Measurements from ENCODE around the gene B3GNT8.

Gene B3GNT8

DNA sequence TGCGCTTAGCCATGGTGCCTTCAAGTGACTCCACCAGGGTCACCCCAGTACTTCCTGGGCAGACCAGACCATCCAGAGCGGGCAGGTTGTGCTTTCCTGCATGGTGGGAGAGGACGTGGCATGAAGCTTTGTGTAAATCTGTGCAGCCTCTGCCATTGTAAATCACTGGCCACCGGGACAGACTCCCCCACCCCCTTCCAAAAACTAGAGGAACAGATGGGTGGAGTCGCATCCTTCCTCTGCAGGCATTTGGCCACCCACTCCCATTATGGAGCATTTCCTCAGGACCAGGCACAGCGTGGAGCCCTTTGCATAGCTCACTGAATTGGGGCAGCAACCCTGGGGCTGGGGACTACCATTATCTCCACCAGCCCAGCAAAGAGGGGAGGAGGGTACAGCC is 21.4 kb downstream of the B3GNT8 start:
- DNase-seq (ENCODE audit: insufficient read length, low spot score): no peak
- FAIRE-seq: no peak
- TF ChIP-seq, protein P1, sequence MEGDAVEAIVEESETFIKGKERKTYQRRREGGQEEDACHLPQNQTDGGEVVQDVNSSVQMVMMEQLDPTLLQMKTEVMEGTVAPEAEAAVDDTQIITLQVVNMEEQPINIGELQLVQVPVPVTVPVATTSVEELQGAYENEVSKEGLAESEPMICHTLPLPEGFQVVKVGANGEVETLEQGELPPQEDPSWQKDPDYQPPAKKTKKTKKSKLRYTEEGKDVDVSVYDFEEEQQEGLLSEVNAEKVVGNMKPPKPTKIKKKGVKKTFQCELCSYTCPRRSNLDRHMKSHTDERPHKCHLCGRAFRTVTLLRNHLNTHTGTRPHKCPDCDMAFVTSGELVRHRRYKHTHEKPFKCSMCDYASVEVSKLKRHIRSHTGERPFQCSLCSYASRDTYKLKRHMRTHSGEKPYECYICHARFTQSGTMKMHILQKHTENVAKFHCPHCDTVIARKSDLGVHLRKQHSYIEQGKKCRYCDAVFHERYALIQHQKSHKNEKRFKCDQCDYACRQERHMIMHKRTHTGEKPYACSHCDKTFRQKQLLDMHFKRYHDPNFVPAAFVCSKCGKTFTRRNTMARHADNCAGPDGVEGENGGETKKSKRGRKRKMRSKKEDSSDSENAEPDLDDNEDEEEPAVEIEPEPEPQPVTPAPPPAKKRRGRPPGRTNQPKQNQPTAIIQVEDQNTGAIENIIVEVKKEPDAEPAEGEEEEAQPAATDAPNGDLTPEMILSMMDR (IDR thresholded peaks at IDR 0.05; ENCODE audit: insufficient read depth, missing control alignments): no peak

DNA sequence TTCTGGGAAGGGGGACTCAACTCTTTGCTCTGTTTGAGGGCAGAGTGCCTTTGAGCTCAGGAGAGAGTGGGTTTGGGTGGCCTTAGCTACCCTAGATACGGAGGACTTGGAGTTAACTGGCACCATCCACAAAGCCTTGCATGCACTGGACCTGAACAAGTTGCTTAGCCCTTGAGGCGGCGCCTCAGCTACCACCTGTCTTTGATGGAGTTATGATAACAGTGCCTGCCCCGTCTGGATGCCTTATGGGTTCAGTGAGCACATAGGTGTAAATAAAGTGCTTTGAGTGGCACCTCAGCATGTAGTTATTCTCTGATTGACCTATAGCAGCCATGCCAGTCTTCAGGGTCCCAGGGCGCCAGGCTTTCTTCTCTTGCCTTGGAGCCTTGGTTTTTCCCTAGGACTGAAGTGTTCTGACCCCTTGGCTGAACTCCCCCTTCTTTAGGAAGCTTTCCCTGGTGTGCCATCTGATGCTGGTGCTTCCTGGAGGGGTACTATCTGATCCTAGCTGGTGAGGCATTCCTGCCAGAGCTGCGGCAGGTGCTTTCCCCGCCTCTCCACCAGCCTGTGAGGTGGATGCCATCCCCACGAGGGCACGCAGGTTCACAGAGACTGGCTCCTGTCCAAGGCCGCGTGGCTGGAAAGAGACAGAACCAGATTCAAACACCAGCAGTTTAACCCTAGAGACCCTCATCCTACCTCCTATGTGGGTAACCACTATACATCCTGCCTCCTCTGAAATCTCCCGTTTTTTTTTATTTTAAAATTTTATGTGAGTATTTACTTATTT is 23.8 kb downstream of the B3GNT8 start:
- no peak for FAIRE-seq
- no peak for DNase-seq (ENCODE audit: insufficient read length, low spot score)
- TF ChIP-seq, protein P1 (IDR thresholded peaks at IDR 0.05; ENCODE audit: insufficient read depth, missing control alignments): no peak

DNA sequence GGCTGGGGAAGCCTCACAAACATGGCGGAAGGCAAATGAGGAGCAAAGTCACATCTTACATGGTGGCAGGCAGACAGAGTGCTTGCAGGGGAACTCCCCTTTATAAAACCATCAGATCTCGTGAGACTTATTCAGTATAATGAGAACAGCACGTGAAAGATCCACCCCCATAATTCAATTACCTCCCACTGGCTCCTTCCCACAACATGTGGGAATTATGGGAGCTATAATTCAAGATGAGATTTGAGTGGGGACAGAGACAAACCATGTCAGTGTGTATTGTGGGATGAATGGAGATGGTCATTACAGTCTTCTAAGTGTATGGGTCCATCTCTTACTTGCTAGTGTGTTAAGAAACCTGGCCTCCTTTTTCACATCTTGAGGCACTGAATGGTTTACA is 25.2 kb downstream of the B3GNT8 start:
- FAIRE-seq: no peak
- DNase-seq (ENCODE audit: insufficient read length, low spot score): no peak
- TF ChIP-seq, protein P1 (IDR thresholded peaks at IDR 0.05; ENCODE audit: insufficient read depth, missing control alignments): no peak

DNA sequence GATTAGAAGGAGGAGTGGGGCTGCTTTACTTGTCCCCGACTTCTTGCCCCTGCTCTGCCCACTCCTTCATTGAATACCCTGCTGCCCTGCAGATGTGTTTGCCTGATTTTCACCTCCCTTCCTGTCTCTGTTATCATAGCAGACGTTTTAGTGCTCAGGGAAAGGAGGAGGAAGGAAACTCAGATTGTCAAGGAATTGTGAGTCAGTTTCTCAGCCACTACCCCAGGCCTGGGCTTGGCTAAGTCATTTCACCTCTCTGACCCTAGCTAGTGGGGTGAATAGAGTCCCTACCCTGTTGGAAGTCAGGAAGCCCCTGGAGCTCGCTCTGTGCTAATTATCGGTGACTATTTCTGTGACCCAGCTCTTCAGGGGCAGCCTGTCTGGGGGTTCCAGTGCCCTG is 25.7 kb downstream of the B3GNT8 start:
- TF ChIP-seq, protein P1 (IDR thresholded peaks at IDR 0.05; ENCODE audit: insufficient read depth, missing control alignments): no peak
- no peak for DNase-seq (ENCODE audit: insufficient read length, low spot score)
- FAIRE-seq: no peak

DNA sequence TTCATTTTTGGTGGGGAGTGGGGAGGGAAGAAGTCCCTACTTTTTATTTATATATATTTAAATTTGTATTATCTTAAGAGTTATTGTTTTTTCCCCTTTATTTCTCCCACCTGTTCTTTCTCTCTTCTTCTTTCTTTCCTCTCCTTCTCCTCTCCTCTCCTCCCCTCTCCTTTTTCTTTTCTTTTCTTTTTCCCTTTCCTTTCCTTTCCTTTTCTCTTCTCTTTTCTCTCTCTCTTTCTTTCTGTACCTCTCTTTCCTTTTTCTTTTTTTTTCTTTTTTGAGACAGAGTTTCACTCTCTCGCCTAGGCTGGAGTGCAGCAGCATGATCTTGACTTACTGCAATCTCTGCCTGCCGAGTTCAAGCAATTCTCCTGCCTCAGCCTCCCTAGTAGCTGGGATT is 27.6 kb downstream of the B3GNT8 start:
- DNase-seq (ENCODE audit: insufficient read length, low spot score) (no peak), FAIRE-seq (no peak)
- TF ChIP-seq, protein P1 (IDR thresholded peaks at IDR 0.05; ENCODE audit: insufficient read depth, missing control alignments): no peak

DNA sequence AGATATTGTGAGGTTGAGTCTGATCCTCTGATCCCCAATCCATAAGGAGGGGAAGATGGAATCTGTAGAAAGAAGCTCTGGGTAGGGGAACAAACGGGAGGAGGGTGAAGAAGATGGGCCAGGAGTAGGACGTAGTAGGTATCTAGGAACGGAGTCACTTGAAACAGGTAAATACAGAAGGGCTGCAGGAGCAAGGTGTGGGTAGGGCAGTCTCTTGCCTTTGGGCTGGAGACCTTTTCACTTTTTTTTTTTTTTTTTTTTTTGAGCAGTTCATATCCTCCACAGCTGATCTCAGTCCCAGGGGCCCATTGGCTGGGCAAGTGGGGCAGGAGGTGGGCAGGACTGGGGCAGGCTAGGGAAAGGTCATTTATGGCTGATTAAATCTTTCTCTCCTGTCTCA is 28.1 kb downstream of the B3GNT8 start:
- FAIRE-seq (no peak), DNase-seq (ENCODE audit: insufficient read length, low spot score) (no peak)
- TF ChIP-seq, protein P1 (IDR thresholded peaks at IDR 0.05; ENCODE audit: insufficient read depth, missing control alignments): no peak

DNA sequence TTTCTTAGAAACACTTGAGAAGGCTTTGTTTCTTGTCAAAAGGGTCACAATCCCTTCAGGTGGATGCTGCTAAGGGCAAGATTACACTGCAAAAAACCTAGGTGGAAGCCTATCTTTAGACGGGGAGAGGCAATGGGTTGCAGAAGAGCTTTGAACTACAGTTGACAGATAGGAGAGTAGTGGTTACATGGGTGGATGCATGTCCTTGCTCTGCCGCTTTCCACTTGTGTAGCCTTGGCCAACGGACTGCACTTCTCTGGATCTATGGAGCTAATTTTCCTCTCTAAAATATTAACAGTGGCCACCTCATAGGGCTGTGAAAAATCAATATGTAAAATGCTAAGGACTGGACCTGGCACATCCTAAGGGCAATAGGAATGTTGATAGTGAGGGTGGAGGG is 28.6 kb downstream of the B3GNT8 start:
- FAIRE-seq: no peak
- DNase-seq (ENCODE audit: insufficient read length, low spot score): no peak
- TF ChIP-seq, protein P1 (IDR thresholded peaks at IDR 0.05; ENCODE audit: insufficient read depth, missing control alignments): no peak

Data from D721Med (cell line).